ENCODE measurements around the gene CC2D2B. TPM values are rescaled to one million over a fixed set of nuclear protein-coding genes. Genes with fewer than 3 reads are reported as not detected.
A peak's percentile ranks its signal among the peaks of the same experiment; 100 is the strongest.
"Not testable (repeated sequence)": the region's sequence is repeated elsewhere in the genome, so short reads cannot be mapped to it uniquely, and the experiment has no call there.

Gene CC2D2B
- total RNA-seq, 2 experiments from 2014 or later = not detected

DNA sequence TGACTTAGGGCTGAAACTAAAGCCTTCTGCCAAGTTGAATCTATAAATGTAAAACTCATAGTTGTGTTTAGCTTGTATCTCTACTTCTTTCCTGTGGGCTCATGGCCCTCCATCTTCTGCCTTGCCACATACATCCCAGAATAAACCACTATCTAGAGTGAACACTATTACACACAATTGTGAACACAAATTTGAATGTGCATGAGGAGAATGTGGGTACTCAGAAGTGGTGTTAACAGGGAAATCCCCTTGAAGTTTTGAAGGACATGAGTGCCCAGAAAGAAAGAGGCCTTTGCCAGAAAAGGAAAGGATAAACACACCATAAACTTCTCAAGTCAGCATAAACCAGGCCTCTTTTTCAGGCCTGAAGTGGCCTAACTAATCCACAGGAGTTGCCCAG lies 115.4 kb downstream of the CC2D2B start:
- no peaks in the 10 kb centered on the region for H3K36me3 Mint-ChIP-seq
- no peak for DNase-seq
- no peaks in the 10 kb centered on the region for H3K4me1 Mint-ChIP-seq
- H3K27me3 Mint-ChIP-seq = no peaks in the 10 kb centered on the region
- no peak overlapping the region for H3K27ac Mint-ChIP-seq
- no peak overlapping the region for H3K4me3 Mint-ChIP-seq
- H3K9me3 Mint-ChIP-seq = no peaks in the 10 kb centered on the region

DNA sequence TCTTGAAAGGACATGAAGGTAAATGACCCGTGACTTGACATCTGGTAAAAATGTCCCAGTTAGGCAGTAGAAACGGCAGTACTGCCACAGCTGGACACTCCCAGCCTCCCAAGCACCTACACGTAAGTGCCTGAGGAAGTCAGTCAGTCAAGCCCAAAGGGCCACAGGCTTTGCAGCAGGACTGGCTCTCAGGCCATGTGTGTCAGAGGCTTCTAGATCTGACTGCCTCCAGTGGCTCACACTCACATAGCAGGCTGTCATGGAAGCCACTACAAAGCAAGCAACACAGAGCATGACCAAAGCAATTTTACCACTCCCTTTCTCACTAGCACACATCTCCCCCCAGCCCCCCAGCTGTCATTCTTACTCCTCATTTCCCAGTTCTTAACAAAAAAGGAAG lies 117.8 kb downstream of the CC2D2B start:
- no peaks in the 10 kb centered on the region for H3K36me3 Mint-ChIP-seq
- peak; percentile 9 for DNase-seq
- no peaks in the 10 kb centered on the region for H3K27me3 Mint-ChIP-seq
- H3K4me3 Mint-ChIP-seq = no peak overlapping the region
- no peaks in the 10 kb centered on the region for H3K4me1 Mint-ChIP-seq
- no peak overlapping the region for H3K27ac Mint-ChIP-seq
- no peaks in the 10 kb centered on the region for H3K9me3 Mint-ChIP-seq

DNA sequence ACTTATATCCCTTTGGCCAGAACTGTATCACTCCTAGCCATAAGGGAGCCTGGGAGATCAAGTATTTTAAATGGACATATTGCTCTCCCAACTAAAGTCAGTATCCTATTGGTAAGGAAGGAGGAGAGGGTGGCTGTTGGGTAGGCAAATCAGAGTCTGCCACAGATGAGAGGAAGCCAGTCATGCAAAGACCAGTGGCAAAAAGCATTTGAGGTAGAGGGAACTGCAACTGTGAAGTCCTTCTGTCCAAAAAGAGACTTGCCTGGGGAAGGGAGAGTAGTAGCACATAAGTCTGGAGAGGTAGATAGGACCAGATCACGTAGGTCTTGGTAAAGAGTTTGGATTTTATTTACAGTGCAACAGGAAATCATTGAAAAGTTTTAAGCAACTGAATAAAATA lies 126.8 kb downstream of the CC2D2B start:
- DNase-seq = no peak
- H3K4me1 Mint-ChIP-seq = no peaks in the 10 kb centered on the region
- no peak overlapping the region for H3K4me3 Mint-ChIP-seq
- H3K27me3 Mint-ChIP-seq = peaks cover 17% of the 10 kb centered on the region
- peaks cover 3% of the 10 kb centered on the region for H3K36me3 Mint-ChIP-seq
- H3K9me3 Mint-ChIP-seq = no peaks in the 10 kb centered on the region
- H3K27ac Mint-ChIP-seq = no peak overlapping the region

DNA sequence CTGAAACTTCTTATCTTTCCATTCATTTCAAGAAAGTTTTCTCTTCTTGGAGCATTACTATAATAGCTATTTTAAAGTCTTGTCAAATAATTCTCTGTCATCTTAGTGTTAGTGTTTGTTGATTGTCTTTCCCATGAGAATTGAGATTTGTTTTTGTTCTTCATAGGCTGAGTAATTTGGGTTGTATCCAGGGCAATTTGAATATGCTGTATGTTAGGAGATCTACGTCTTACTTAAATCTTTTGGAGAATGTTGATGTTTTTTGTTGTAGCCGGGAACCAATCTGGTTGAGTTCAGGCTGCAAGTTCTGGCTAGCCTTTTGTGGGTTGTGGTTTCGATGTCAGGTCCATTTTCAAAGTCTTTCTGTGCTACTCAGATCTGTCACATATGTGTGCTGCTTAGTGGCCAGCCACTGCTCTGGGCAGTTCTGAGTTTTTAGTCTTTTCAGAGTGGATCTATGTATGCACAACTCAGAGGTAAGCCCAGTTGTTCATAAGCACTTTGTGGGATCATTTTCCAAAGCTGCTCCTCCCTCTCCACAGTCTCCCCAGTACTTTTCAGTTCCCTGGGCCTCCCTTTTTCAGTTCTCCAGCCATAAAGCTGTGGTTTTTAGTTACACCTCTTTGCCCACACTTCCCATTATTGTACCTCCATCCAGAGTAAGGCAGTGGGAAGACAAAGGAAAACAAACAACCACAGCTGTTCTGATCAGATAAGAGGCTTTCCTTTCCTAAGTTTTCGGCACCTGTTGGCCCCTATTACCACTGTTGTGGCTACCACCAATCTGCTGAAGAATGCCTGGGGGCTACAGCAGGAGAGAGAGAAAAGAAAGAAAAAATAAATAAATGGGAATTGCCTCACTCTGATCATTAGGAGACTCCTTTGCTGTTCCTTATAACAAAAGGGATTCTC lies 131.0 kb downstream of the CC2D2B start:
- no peak for DNase-seq
- Mint-ChIP-seq H3K27me3 (peaks cover 17% of the 10 kb centered on the region), H3K4me1 (peaks cover 7% of the 10 kb centered on the region), H3K9me3 (peaks cover 3% of the 10 kb centered on the region), H3K4me3 (no peak overlapping the region), H3K36me3 (peaks cover 3% of the 10 kb centered on the region), H3K27ac (no peak overlapping the region)

DNA sequence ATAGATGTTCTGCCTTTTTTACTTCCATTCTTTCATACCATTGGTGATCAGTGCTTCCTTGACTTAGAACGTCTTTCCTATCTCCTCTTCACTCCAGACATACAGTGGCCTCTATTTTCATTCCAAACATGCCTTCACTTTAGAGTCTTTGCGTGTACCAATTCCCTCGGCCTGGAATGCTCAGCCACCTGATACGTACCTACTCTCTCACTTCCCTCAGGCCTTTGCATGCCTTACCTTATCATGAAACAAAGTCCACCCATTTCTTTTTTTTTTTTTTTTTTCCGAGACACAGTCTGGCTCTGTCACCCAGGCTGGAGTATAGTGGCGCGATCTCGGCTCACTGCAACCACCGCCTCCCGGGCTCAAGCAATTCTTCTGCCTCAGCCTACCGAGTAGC lies 133.4 kb downstream of the CC2D2B start:
- no peak overlapping the region for H3K27ac Mint-ChIP-seq
- H3K4me1 Mint-ChIP-seq = peaks cover 24% of the 10 kb centered on the region
- peaks cover 17% of the 10 kb centered on the region for H3K27me3 Mint-ChIP-seq
- DNase-seq = no peak
- H3K9me3 Mint-ChIP-seq = peaks cover 3% of the 10 kb centered on the region
- peaks cover 12% of the 10 kb centered on the region for H3K36me3 Mint-ChIP-seq
- no peak overlapping the region for H3K4me3 Mint-ChIP-seq

DNA sequence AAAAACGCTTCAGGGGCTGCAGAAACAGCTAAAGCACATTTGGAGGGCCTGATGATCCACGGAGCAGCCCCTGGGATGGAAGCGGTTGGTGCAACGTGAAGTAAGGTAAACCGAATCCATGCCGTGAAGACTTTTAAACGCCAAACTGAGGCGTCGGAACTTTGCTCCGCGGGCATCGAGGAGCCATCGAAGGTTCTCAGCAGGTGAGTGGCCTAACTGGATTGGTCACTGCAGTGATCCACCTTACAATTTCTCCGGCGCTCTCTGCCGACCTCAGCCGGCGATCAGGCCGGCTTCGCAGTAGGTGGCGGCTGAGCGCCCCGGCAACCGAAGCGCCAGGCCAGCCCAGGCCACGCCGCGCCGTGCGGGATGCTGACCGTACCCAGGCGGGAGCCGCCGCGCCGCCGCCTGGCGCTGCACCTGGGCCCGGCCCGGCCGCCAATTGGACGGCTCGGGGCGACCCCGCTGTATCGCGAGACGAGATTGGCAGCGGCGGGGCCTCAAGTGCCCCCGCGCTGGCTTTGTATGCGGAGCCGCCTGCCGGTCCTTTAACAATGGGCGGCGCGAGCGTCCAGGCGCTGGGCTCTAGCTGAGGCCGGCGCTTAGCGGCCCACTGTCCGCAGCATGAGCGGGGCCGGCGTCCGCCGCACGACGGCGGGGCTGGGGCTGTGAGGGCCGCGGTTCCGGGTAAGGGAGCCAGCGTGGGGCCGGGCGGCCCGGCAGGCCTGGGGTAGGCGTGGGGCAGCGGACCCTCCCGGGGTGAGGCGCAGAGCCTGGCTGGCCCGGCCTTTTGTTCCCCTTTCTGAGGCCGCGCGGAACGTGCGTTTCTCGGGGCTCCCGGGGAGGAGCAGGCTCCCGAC lies 135.5 kb downstream of the CC2D2B start, which contains the start of gene CCNJ:
Gene CCNJ, plus strand, starts transcription at position 551 of the 860 bp plus-strand sequence. CDS start 811 bp downstream, outside the sequence.
- Mint-ChIP-seq H3K36me3 (peaks cover 28% of the 10 kb centered on the region), H3K9me3 (peaks cover 5% of the 10 kb centered on the region), H3K4me1 (peaks cover 42% of the 10 kb centered on the region), H3K4me3 (peak within 1 kb of the TSS; percentile 94), H3K27me3 (peaks cover 7% of the 10 kb centered on the region), H3K27ac (peak within 1 kb of the TSS; percentile 87)
- DNase-seq = peak; percentile 88

DNA sequence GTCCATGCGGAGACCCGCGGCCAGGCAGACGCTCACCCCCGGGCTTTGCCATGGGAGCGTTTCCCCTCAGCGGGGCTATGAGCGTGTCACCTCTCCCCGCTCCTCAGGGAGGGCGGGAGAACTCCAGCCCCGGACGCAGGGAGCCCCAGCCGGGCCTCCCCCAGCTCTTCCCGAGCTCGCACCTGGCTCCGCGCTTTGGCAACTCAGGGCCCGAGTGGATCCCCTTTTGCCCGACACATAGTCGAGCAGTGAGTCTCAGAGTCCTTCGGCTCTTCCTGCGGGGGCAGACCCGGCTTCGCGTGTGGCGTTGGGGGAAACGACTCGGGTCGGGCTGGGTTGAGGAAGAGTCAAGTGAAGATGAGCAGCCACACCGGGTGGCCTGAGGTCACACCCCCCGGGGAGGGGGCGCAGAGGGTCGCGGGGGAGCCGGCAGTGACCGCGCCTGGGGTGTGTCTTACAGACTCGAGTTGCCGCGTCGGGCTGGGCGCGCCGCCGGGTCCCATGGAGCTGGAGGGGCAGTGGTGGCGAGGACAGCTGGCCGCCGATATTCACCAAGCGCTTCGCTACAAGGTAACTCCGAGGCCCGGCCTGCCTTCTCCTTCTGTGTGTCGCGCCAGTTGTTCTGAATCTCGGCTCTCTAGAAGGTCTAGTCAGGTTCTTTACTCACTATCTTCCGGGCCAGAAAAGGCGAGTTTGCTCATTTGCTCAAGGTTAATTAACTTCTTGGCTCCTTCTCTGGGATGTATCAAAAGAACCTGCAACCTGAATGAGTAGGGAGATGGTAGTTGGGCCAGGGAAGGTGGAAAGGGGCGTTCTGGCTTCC lies 136.3 kb downstream of the CC2D2B start:
- H3K9me3 Mint-ChIP-seq = peaks cover 5% of the 10 kb centered on the region
- H3K4me3 Mint-ChIP-seq = peak overlapping the region; percentile 94
- H3K27me3 Mint-ChIP-seq = no peaks in the 10 kb centered on the region
- H3K27ac Mint-ChIP-seq = peak overlapping the region; percentile 87
- peak; percentile 59 for DNase-seq
- peaks cover 26% of the 10 kb centered on the region for H3K36me3 Mint-ChIP-seq
- H3K4me1 Mint-ChIP-seq = peaks cover 44% of the 10 kb centered on the region

DNA sequence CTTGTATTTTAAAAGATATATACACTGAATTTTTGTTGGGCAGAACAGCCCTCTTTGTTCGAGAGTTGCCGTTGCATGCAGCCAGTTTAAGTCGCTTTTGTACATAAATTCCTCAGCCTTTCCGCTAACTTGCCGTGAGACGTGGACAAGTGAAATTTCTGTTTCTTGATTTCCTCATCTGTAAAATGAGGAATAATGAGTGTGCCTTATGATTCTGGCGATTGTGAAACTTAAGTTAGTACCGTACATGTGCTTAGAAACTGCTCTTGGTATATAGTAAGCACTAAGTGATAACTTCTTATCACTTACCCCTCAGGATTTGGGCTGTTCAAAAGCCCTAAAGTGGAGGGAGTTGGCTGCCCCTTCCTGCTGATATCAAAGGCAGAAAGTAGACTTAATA lies 137.0 kb downstream of the CC2D2B start:
- peaks cover 29% of the 10 kb centered on the region for H3K36me3 Mint-ChIP-seq
- H3K27me3 Mint-ChIP-seq = no peaks in the 10 kb centered on the region

DNA sequence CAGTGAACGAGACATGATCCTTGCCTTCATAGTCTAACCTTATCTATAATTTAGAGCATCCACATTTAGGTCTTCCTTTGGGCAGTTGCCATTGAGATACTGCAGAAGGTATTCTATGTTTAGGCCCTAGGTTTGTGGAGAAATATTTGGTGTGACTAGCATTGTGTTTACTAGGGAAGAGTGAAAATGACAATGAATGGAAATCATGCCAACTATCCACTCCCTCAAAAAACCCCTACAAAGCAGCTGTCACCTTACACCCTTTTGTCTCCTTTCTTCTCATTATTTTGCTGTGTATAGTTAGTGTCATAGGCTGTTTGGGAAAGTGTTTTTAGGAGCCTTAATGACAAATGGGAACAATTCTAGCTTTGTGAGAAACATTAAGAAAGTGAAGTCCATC lies 138.8 kb downstream of the CC2D2B start:
- peaks cover 5% of the 10 kb centered on the region for H3K9me3 Mint-ChIP-seq
- DNase-seq = no peak
- H3K27me3 Mint-ChIP-seq = no peaks in the 10 kb centered on the region
- peaks cover 36% of the 10 kb centered on the region for H3K36me3 Mint-ChIP-seq
- no peak overlapping the region for H3K27ac Mint-ChIP-seq
- peaks cover 54% of the 10 kb centered on the region for H3K4me1 Mint-ChIP-seq
- H3K4me3 Mint-ChIP-seq = no peak overlapping the region

More for the DNA sequence above, 137.0 kb downstream of the CC2D2B start:
- Mint-ChIP-seq H3K4me1 (peaks cover 49% of the 10 kb centered on the region), H3K27ac (no peak overlapping the region), H3K9me3 (peaks cover 5% of the 10 kb centered on the region), H3K4me3 (peak overlapping the region; percentile 94)
- DNase-seq = no peak

DNA sequence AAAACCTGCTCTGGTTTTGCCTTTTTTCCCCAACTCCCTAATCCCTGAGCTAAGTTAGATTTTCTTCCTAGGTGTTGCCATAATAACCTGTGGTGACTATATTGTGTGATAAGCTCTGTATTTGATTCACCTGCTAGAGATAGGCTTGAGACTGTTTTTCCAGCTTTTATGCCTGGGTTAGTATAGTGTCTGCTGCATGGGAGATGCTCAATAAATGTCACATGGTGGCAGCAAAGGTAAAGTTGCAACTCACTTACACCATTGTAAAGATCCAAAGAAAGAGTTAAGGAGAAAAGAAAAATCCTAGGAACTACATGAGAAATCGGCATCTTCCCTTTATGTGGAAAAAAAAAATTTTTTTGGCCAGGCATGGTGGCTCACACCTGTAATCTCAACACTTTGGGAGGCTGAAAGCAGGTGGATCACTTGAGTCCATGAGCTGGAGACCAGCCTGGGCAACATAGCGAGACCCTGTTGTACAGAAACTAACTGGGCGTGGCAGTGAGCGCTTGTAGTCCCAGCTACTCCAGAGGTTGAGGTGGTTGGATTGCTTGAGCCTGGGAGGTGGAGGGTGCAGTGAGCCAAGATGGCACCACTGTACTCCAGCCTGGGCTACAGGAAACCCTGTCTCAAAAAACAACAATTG lies 139.4 kb downstream of the CC2D2B start:
- peaks cover 42% of the 10 kb centered on the region for H3K36me3 Mint-ChIP-seq
- no peak overlapping the region for H3K27ac Mint-ChIP-seq
- no peak overlapping the region for H3K4me3 Mint-ChIP-seq
- DNase-seq = no peak
- H3K4me1 Mint-ChIP-seq = peaks cover 58% of the 10 kb centered on the region
- H3K27me3 Mint-ChIP-seq = no peaks in the 10 kb centered on the region
- H3K9me3 Mint-ChIP-seq = peaks cover 5% of the 10 kb centered on the region

DNA sequence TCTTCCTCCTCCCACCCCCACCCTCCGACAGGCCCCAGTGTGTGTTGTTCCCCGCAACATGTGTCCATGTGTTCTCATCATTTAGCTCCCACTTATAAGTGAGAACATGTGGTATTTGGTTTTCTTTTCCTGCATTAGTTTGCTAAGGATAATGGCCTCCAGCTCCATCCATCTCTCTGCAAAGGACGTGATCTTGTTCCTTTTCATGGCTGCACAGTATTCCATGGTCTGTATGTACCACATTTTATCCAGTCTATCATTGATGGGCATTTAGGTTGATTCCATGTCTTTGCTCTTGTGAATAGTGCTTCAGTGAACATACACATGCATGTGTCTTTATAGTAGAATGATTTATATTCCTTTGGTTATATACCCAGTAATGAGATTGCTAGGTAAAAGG lies 140.2 kb downstream of the CC2D2B start:
- H3K9me3 Mint-ChIP-seq = not testable (repeated sequence)
- H3K36me3 Mint-ChIP-seq = peaks cover 49% of the 10 kb centered on the region

DNA sequence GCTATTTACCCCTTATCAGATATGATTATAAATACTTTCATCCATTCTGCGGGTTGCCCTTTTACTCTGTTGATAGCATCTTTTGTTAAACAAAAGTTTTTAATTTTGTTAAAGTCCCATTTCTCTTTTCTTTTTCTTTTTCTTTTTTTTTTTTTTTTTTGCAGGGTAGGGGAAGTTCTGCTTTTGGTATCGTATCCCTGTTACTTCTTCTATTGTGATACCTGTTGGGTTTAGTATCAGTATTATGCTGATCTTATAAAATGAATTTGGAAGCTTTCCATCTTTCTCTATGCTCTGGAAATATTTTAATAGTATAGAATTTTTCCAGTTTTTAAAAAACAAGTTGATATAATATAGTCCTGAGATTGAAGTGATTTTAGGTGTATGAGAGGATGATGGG lies 141.6 kb downstream of the CC2D2B start:
- Mint-ChIP-seq H3K36me3 (peaks cover 52% of the 10 kb centered on the region), H3K27me3 (no peaks in the 10 kb centered on the region), H3K27ac (no peak overlapping the region), H3K4me1 (peaks cover 61% of the 10 kb centered on the region), H3K9me3 (peaks cover 1% of the 10 kb centered on the region), H3K4me3 (no peak overlapping the region)
- no peak for DNase-seq

More for the DNA sequence above, 140.2 kb downstream of the CC2D2B start:
- H3K27me3 Mint-ChIP-seq, DNase-seq, H3K4me3 Mint-ChIP-seq, H3K27ac Mint-ChIP-seq: not testable (repeated sequence)
- H3K4me1 Mint-ChIP-seq = peaks cover 58% of the 10 kb centered on the region

DNA sequence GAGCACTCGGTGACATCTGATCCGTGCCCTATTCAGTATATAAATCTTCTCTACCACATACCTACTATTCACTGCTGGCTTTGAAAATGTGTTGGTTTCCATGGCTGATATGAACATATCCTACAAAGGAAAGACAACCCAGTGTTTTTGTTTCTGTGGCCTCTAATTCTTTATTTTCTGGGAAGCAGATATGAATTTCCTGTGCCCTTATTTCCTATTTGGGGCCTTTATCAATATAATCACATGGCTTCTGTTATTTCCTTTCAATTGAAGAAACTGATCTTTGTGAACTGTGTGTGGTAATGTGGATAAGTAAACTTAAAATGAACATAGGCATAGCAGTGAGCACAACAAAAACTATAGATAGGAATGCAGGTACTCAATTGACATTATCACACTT lies 146.2 kb downstream of the CC2D2B start:
- H3K27ac Mint-ChIP-seq = no peak overlapping the region
- H3K9me3 Mint-ChIP-seq = no peaks in the 10 kb centered on the region
- H3K27me3 Mint-ChIP-seq = no peaks in the 10 kb centered on the region
- DNase-seq = no peak
- no peak overlapping the region for H3K4me3 Mint-ChIP-seq
- H3K4me1 Mint-ChIP-seq = peaks cover 30% of the 10 kb centered on the region
- peaks cover 42% of the 10 kb centered on the region for H3K36me3 Mint-ChIP-seq

DNA sequence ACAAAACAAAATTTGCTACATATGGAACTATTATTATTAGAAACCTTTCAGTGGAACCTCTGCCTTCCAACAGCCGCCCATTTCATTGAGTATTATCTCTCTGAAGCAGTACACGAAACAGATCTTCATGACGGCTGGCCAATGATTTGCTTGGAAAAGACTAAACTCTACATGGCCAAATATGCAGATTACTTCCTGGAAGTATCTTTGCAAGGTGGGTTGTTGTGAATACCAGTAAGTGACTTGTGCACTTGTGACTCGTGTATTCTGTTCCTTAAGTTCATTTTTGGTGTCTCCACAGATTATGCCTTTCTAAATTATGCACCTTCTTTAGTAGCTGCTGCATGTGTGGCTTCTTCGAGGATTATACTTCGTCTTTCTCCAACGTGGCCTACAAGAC lies 149.0 kb downstream of the CC2D2B start:
- H3K36me3 Mint-ChIP-seq = peaks cover 39% of the 10 kb centered on the region
- H3K27ac Mint-ChIP-seq = no peak overlapping the region
- no peaks in the 10 kb centered on the region for H3K9me3 Mint-ChIP-seq
- H3K27me3 Mint-ChIP-seq = no peaks in the 10 kb centered on the region
- H3K4me1 Mint-ChIP-seq = peaks cover 20% of the 10 kb centered on the region
- H3K4me3 Mint-ChIP-seq = no peak overlapping the region
- DNase-seq = no peak
